ENCODE results near the gene NR1H4.

The NR1H4 gene

GRCh38 chr12:100512692-100513091 lies 39.0 kb downstream of the NR1H4 start (continued):
- no peak for TF ChIP-seq ZBTB26 (tag by site-specific recombination; optimal IDR thresholded peaks at IDR 0.05)
- no peak for TF ChIP-seq ZNF530 (tag by site-specific recombination; IDR thresholded peaks at IDR 0.05; ENCODE audit: low read depth)
- no peak for TF ChIP-seq ZNF184 (tag by site-specific recombination; IDR thresholded peaks at IDR 0.05)
- no peak for TF ChIP-seq ZNF571 (tag by site-specific recombination; IDR thresholded peaks at IDR 0.05)
- TF ChIP-seq ELK4 (IDR thresholded peaks at IDR 0.05; ENCODE audit: borderline replicate concordance, low read depth, low read length) = no peak
- TF ChIP-seq ZNF157 (tag by site-specific recombination; IDR thresholded peaks at IDR 0.05) = no peak
- TF ChIP-seq EGR2 (tag by site-specific recombination; IDR thresholded peaks at IDR 0.05; ENCODE audit: low read depth) = no peak
- TF ChIP-seq HOXD13 (CRISPR knock-in tag; IDR thresholded peaks at IDR 0.05; ENCODE audit: borderline replicate concordance) = no peak
- TF ChIP-seq ZNF146 (tag by site-specific recombination; IDR thresholded peaks at IDR 0.05) = no peak
- no peak for TF ChIP-seq PRDM1 (tag by site-specific recombination; IDR thresholded peaks at IDR 0.05)
- TF ChIP-seq ZNF324 (tag by site-specific recombination; IDR thresholded peaks at IDR 0.05) = no peak
- TF ChIP-seq ZNF514 (tag by site-specific recombination; IDR thresholded peaks at IDR 0.05) = no peak
- TF ChIP-seq ZSCAN18 (tag by site-specific recombination; IDR thresholded peaks at IDR 0.05) = no peak
- TF ChIP-seq ZNF555 (tag by site-specific recombination; conservative IDR thresholded peaks at IDR 0.05) = no peak
- no peak for TF ChIP-seq SCRT2 (tag by site-specific recombination; IDR thresholded peaks at IDR 0.05)
- no peak for TF ChIP-seq ZNF837 (tag by site-specific recombination; IDR thresholded peaks at IDR 0.05)

- Histone ChIP-seq H3K4me3 (ENCODE audit: low read depth, low read length) (no peak overlapping the region), H3K9me3 (ENCODE audit: control insufficient read depth, insufficient read depth, low read depth, low read length) (no peaks in the 10 kb centered on the region), H3K4me1 (ENCODE audit: control insufficient read depth, insufficient read depth, low read length) (no peaks in the 10 kb centered on the region), H3K36me3 (ENCODE audit: control insufficient read depth in 2 of 2, insufficient read depth in 1 of 2, low read length in 2 of 2) (no peaks in the 10 kb centered on the region), H3K27ac (ENCODE audit: extremely low read depth, low read depth, low read length) (no peak overlapping the region)
- POLR2A ChIA-PET = no interaction called here
- CTCF ChIA-PET = no interaction called here
- TF ChIP-seq ZNF214 (tag by site-specific recombination; IDR thresholded peaks at IDR 0.05; ENCODE audit: borderline replicate concordance) = no peak
- no peak for TF ChIP-seq ZNF585B (tag by site-specific recombination; IDR thresholded peaks at IDR 0.05)
- no peak for TF ChIP-seq ZNF610 (tag by site-specific recombination; IDR thresholded peaks at IDR 0.05; ENCODE audit: borderline replicate concordance)
- no peak for TF ChIP-seq ZNF521 (tag by site-specific recombination; IDR thresholded peaks at IDR 0.05)
- TF ChIP-seq ZFP3 (tag by site-specific recombination; IDR thresholded peaks at IDR 0.05; ENCODE audit: low read depth) = no peak
- TF ChIP-seq ZNF776 (tag by site-specific recombination; IDR thresholded peaks at IDR 0.05; ENCODE audit: borderline replicate concordance) = no peak
- no peak for TF ChIP-seq ZNF555 (tag by site-specific recombination; conservative IDR thresholded peaks at IDR 0.05)
- TF ChIP-seq ZNF416 (tag by site-specific recombination; IDR thresholded peaks at IDR 0.05) = no peak
- no peak for TF ChIP-seq ZNF580 (tag by site-specific recombination; IDR thresholded peaks at IDR 0.05)
- TF ChIP-seq ZNF184 (tag by site-specific recombination; IDR thresholded peaks at IDR 0.05) = no peak
- no peak for TF ChIP-seq PRDM1 (tag by site-specific recombination; IDR thresholded peaks at IDR 0.05)
- no peak for TF ChIP-seq ZBTB11 (tag by site-specific recombination; conservative IDR thresholded peaks at IDR 0.05; ENCODE audit: low read depth)
- no peak for TF ChIP-seq ZNF146 (tag by site-specific recombination; IDR thresholded peaks at IDR 0.05)
- TF ChIP-seq ZNF292 (tag by site-specific recombination; IDR thresholded peaks at IDR 0.05; ENCODE audit: borderline replicate concordance, low read depth) = no peak
- no peak for TF ChIP-seq ZNF571 (tag by site-specific recombination; IDR thresholded peaks at IDR 0.05)
Observed at GRCh38 chr12:100515968-100516367, 42.3 kb downstream of the NR1H4 start.

Measured in HEK293 (cell line).